ENCODE results near the gene ARID1B. TPM values are rescaled to one million over a fixed set of nuclear protein-coding genes. Genes with fewer than 3 reads are reported as not detected.

Gene ARID1B
- total RNA-seq, 1 experiment from 2014 or later = 35.6 TPM

GRCh38 chr6:157139054-157139708, 362.0 kb downstream of the ARID1B start:
- peak; percentile 80 for ATAC-seq
- RAD21 ChIA-PET (ENCODE audit: low non-redundant PET in 1 of 2, low total read pairs in 2 of 2, uncharacterized antibody in 2 of 2, unreplicated experiment in 2 of 2) = no interaction called here

More at GRCh38 chr6:157139054-157139708, 362.0 kb downstream of the ARID1B start:
- H3K27ac ChIP-seq (ENCODE audit: low read depth, low read length) = no peak overlapping the region
- no peaks in the 10 kb centered on the region for H3K27me3 ChIP-seq (ENCODE audit: insufficient read depth, low read length)
- TF ChIP-seq CTCF (IDR thresholded peaks at IDR 0.05 in 2 of 3, conservative IDR thresholded peaks at IDR 0.05 in 1 of 3; ENCODE audit: borderline replicate concordance in 1 of 3, insufficient read depth in 1 of 3, low read depth in 2 of 3, low read length in 2 of 3) (peak; percentile 30 to 51 (median 50); a peak in 5 of 6 replicates), ELF1 (IDR thresholded peaks at IDR 0.05; ENCODE audit: borderline replicate concordance, low read depth) (no peak), SP1 (IDR thresholded peaks at IDR 0.05; ENCODE audit: low read depth) (no peak), YY1 (IDR thresholded peaks at IDR 0.05; ENCODE audit: extremely low read depth, insufficient replicate concordance, low read depth, low read length) (no peak), SRF (IDR thresholded peaks at IDR 0.05; ENCODE audit: low read depth) (no peak), SIN3A (IDR thresholded peaks at IDR 0.05; ENCODE audit: low read depth) (no peak), RAD21 (IDR thresholded peaks at IDR 0.05; ENCODE audit: low read depth) (peak; percentile 55), EZH2phosphoT487 (IDR thresholded peaks at IDR 0.05; ENCODE audit: borderline replicate concordance) (no peak), JUND (IDR thresholded peaks at IDR 0.05) (no peak), CBX3 (IDR thresholded peaks at IDR 0.05; ENCODE audit: low read depth) (no peak), EGR1 (IDR thresholded peaks at IDR 0.05; ENCODE audit: low read depth) (no peak)
- H3K9ac ChIP-seq (ENCODE audit: low read length) = no peak overlapping the region
- H4K20me1 ChIP-seq (ENCODE audit: insufficient read depth) = no peaks in the 10 kb centered on the region
- BruUV-seq (replicated peaks) = no TSS peak
- H3K9me2 ChIP-seq (ENCODE audit: insufficient read depth) = no peaks in the 10 kb centered on the region
- H3K36me3 ChIP-seq (ENCODE audit: control insufficient read depth in 1 of 2, insufficient read depth in 2 of 2, low read length in 2 of 2) = no peaks in the 10 kb centered on the region
- no peaks in the 10 kb centered on the region for H3K79me2 ChIP-seq (ENCODE audit: insufficient read depth, low read length)
- H3K4me3 ChIP-seq (replicated peaks in 1 of 2; ENCODE audit: low read depth in 1 of 2, low read length in 2 of 2) = no peak overlapping the region
- no peaks in the 10 kb centered on the region for H3K9me3 ChIP-seq (ENCODE audit: control insufficient read depth in 1 of 2, insufficient read depth in 1 of 2, low read depth in 1 of 2, low read length in 2 of 2)
- DNase-seq (ENCODE audit: low read depth, low spot score) = no peak
- H3K4me2 ChIP-seq (ENCODE audit: low read length) = no peak overlapping the region
- POLR2A ChIA-PET = no interaction called here
- CTCF ChIA-PET = interaction anchor here (1.2 kb wide), 1 partner anchor 45 kb away, joined by 3 read pairs; no protein-coding TSS in a partner anchor
- H3K4me1 ChIP-seq (ENCODE audit: control insufficient read depth in 1 of 2, insufficient read depth in 2 of 2, low read length in 2 of 2) = no peaks in the 10 kb centered on the region
- intact Hi-C loops (cut with micrococcal nuclease) = loop anchor here (2.0 kb wide), 1 partner anchor 46 kb away; no protein-coding TSS in a partner anchor
- H2AFZ ChIP-seq (ENCODE audit: low read depth, low read length, poor library complexity, severe bottlenecking) = no peak overlapping the region
